CMK (cell line): ENCODE results near the gene HOGA1.
A peak's percentile ranks its signal among the peaks of the same experiment; 100 is the strongest.
"Not testable (repeated sequence)": the region's sequence is repeated elsewhere in the genome, so short reads cannot be mapped to it uniquely, and the experiment has no call there.

Experiments
- DNase-seq: peaks from one replicate; pipeline ENCODE4 v3.0.0-alpha.2; 2010; ENCODE audit warnings: low read depth

HOGA1 gene

DNA sequence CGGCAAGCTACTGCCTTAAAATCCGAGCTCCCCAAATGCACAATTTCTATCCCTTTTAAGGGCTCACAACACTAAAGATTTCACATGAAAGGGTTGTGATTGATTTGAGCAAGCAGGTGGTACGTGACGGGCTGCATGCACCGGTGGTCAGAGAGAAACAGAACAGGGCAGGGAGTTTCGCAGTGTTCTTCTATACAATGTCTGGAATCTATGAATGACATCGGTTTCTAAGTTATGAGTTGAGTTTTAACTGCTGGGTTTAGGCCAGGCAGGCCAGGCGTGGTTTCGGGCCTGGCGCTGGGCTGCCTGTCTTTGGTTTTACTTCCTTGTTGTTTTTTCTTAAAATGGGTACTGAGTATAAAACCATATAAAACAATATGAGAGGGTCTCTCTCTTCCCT is 28.6 kb upstream of the HOGA1 start:
- not testable (repeated sequence) for DNase-seq

DNA sequence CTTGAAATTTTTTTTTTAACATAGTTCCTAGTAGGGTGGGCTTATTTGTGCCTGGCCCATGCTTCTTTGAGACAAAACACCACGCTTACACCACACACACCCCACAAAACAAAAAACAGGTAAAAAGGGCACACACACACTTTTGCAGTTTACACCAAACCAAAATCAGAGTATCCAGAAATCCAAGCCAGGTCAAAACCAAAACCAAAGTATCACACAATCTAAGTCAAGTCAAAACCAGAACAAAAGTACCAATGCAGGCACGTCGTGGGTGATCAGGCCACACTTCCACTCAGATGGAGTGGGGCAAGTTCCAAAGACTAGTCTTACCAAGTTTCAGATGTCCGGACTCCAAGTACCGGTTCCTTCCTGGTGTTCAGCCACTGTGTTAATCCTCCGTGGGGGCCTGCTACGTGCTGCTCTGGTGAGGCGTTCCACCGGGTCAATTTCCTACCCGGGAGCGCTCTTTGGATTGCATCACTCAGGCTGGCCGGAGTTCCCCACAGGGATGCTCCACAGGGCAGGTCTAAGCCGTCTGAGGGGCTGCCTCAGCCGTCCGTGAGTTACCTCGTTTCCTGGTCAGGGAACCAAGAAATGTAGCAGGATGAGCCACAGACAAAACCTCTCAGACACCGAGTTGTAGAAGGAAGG is 23.3 kb upstream of the HOGA1 start:
- not testable (repeated sequence) for DNase-seq

DNA sequence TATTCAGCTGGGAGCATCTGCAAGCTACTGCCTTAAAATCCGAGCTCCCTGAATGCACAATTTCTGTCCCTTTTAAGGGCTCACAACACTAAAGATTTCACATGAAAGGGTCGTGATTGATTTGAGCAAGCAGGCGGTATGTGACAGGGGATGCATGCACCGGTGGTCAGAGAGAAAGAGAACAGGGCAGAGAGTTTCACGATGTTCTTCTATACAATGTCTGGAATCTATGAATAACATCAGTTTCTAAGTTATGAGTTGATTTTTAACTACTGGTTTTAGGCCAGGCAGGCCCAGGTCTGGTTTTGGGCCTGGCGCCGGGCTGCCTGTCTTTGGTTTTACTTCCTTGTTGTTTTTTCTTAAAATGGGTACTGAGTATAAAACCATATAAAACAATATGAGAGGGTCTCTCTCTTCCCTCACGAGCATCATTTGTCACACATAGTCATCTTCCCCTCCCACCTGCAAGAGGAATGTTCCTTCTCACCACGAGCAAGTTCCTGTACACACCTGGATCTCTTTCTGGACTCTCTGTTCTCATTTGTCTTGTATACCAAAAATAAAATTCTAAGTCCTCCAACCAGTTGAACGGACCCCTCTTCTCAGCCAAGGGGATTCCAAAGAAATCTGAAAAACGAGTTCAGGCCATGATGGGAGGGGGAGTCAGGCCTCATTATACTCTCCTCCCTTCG is 22.7 kb upstream of the HOGA1 start:
- DNase-seq, result not testable (repeated sequence)

DNA sequence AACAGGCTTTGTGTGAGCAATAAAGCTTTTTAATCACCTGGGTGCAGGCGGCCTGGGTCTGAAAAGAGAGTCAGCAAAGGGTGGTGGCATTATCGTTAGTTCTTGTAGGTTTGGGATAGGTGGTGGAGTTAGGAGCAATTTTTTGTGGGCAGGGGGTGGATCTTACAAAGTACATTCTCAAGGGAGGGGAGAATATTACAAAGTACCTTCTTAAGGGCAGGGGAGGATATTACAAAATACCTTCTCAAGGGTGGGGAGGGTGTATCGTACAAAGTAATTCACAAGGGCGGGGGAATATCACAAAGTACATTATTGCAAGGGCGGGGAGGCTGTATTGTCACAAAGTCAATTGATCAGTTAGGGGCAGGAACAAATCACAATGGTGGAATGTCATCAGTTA is 21.9 kb upstream of the HOGA1 start:
- DNase-seq, result not testable (repeated sequence)

DNA sequence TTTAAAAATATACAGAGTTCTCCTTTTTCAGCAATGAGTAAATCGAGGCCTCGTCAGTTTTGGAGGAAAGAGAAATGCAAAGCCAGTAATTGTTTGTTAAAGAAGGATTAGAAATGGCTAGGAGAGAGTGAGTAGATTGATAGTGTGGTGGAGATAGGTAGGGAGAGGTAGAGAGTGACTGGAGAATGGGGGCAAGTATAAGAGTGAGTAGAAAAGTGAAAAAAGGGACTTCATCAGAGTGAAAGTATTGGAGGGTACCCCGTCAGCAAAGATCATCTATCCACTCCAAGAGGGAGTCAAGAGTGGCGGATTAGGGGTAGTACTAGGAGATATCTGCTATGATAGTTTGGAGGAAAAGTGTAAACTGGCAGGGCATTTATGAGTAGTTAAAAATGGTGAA is 20.9 kb upstream of the HOGA1 start:
- no peak for DNase-seq

DNA sequence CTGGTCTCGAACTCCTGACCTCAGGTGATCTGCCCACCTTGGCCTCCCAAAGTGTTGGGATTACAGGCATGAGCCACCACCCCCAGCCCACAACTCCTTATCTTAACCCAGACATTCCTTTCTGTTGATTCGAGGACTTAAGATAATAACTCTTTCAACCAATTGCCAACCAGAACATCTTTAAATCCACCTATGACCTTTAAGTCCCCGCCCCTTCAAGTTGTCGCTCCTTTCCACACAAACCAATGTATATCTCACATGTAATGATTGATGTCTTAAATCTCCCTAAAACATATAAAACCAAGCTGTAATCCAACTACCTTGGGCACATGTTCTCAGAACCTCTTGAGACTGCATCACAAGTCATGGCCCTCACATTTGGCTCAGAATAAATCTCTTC is 19.4 kb upstream of the HOGA1 start:
- no peak for DNase-seq

DNA sequence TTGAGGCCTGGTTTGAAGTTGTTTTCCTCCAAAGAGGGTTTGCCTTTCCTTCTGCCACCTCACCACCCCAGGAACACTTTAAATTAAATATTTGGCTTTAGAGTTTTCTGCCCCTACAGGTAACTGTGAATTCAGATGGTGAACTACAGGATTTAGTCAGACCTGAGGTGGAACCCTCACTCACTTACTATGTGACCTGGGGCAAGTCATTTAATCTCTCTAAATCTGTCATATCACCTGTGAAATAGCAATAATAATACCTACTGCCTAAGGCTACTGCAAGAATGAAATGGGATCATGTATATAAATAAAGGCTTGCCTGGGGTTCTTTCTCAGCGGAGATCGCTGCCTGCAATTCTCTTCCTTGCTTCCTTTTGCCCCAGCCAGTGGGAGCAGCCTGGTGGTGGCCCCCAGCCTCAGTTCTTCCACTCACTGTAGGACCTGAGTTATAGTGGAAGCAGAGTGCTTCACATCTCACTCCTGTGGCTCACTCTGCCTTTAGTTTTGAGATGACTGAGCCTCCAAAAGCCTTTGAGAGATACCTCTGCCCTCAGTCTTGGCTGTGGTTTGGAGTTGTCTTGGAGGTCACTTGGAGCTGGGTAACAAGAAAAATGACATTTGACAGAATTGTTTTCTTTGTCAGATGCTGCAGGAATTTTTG is 17.7 kb upstream of the HOGA1 start:
- no peak for DNase-seq

DNA sequence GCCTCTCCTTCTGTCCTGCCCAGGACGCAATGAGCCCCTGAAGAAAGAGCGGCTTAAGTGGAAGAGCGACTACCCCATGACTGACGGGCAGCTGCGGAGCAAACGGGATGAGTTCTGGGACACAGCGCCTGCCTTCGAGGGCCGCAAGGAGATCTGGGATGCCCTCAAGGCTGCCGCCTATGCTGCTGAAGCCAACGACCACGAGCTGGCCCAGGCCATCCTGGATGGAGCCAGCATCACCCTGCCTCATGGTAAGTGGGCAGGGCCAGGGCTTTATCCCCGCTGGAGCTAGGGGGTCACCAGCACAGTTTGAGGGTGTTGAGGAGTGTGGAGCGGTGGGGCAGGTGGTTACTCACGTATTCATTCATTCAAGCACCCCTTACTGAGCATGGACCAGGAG is 16.3 kb upstream of the HOGA1 start:
- no peak for DNase-seq

DNA sequence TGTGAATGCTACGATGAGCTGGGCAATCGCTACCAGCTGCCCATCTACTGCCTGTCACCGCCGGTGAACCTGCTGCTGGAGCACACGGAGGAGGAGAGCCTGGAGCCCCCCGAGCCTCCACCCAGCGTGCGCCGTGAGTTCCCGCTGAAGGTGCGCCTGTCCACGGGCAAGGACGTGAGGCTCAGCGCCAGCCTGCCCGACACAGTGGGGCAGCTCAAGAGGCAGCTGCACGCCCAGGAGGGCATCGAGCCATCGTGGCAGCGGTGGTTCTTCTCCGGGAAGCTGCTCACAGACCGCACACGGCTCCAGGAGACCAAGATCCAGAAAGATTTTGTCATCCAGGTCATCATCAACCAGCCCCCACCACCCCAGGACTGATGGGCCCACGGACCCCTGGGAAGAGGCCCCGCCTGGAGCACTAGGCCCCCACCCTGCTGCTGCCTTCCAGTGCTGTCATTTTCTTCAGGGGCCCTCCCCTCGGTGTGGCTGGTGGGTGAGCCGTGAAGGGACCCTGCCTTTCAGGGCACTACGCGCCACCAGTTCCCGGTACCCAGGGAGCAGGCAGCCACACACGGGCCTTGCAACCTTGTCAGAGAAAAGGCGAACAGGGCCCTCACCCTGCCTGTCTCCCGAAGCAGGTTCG is 13.9 kb upstream of the HOGA1 start:
- DNase-seq, result no peak

DNA sequence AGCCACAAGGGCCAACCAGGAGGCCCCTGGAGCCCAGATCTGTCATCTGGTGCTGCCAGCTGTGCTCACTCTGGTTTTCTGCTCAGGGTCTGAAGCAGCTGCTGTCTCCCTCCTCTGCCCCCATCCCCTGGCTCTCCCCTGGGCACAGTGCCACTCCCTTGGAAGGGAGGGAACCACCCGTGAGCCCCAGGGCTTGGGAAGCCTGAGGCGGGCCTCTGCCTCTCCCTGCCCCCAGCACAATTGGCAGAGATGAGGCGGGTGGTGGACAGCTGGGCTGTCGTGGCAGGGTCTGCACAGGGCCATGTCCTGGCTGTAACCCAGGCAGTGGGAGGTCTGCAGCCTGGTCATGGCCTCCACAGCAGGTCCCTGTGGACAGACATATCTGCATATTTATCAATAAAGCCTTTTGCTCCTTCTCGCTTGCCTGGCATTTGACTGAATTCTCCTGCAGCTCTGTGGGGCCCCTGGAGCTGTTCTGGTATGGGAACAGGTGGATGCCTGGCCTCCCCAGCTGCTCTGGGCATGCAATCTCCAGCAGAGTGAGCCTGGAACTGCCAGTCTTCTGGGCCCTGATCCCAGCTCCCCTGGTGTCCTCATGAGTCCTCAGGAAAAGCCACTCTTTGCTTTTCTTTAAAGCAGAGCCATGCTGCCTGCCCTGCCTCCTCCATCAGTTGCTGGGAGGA is 13.3 kb upstream of the HOGA1 start:
- DNase-seq, result no peak

DNA sequence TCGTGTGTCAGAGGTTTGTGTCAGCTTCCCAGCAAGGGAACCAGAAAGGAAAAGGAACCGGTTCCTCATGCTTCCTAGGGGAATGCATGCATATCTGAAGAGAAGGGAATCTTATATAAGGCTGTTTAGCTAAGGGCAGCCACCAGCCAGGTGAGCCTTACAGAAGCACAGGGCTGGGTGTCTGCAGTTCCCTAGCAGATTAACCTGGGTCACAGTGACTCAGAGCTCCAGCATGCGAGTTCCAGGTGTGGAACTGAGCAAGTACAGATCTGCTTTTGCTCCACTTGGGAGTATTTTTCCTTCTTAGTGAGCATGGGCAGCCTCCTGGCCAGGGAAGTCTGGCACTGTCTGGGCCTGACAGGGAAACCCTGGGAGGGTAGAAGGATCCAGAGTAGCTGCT is 12.6 kb upstream of the HOGA1 start:
- DNase-seq, result no peak

DNA sequence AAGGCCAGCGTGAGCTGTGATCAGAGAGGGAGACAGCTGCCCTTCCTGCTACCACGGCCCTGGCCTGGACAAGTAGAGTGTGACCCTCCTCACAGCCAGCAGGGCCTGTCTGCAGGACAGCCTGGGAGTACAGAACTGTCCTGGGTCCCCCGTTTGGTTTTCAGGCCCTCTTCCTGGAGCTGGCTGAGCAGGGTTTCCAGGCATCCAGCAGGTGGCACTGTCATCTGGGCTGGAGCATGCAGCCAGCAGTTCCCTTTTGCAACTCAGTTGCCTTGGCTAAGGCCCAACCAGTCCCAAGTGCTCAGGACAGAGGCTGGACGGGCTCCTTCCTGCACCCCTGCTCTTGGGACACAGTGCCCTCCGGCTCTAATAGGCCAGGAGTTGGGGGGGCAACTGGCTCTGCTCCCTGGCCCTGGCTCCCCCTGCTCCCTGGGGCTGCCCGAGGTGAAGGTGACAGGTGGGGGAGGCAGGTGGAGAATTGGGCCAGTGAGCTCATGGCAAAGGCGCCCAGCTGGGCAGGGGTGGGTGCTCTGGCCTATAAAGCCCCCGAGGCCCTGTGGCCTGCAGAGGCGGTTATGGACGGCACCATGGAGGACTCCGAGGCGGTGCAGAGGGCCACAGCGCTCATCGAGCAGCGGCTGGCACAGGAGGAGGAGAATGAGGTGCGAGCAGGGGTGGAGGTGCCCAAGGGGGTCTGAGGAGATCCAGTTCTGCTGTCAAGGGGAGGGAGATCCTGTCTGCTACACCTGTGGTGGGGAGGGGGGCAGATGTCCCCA is 11.8 kb upstream of the HOGA1 start, which contains the start of gene ANKRD2:
ANKRD2 (plus strand) TSS at position 566 of the 776 bp plus-strand sequence; CDS start at position 576, 10 bp downstream.
- DNase-seq, result peak; percentile 60

DNA sequence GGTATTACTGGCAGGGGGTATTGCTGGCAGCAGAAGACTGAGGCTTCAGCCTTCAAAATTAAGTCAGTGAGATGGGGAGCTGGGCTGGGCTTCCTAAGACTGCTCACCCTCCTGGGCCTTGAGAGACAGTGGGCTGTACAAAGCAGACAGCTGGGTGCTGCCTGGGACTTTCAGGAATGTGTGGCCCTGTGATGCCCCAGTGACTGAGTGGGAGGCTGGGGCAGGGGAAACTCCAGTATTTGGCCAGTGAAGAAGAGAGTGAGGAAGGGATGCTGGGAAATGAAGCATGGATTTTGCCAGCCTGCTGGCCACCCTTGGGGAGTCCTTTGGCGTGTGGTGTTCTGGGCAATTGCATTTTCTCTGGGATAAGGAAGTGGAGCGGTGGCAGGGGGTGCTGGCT is 11.2 kb upstream of the HOGA1 start:
- no peak for DNase-seq

DNA sequence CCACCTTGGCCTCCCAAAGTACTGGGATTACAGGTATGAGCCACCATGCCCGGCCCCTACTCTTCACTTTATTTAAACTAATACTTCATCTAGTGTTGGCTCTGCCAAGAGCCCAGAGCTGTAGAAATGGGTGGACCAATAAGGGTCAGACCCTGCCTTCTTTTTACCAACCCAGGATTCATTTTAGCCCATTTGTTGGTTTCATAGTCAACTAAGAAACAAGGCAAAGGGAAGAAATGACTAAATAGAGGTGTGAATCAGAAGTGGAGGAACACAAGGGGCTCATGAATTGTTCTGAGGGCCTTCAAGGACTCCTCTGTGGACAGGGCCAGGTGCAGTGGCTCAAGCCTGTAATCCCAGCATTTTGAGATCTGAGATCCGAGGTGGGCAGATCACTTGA is 10.5 kb upstream of the HOGA1 start:
- DNase-seq, result no peak

DNA sequence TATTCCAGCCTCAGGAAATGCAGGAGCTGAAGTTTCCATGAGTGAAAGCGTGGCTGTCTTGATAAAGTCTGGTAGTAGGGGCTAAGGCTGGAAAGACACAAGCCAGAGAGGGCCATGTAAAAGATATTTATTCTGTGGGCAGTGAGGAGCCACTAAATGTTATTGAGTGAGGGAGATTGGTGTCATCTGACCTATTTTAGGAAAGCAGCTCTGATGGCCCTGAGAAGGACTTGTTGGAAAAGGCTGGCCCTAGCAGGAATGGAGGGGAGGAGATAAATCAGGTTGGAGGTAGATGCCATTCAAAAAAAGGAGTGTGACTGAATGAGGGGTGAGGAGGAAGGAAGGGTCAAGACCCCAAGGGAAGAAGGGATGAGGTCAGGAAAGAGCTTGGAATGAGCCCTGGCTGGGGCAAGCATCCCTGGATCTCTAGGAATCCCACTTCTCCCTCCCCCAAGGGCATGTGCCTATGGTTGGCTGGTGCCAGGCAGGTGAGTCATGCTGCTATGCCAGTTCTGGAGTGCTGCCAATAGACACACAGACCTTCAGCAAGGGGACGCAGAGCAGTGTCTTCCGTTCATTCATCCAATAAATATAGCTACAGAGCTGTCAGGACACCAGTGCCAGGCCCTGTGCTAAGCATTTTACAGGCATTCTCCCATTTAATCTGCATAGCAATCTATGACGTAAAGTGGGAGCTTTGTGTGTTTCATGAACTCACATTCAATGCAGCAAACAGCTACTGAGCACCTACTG is 9.6 kb upstream of the HOGA1 start:
- no peak for DNase-seq

DNA sequence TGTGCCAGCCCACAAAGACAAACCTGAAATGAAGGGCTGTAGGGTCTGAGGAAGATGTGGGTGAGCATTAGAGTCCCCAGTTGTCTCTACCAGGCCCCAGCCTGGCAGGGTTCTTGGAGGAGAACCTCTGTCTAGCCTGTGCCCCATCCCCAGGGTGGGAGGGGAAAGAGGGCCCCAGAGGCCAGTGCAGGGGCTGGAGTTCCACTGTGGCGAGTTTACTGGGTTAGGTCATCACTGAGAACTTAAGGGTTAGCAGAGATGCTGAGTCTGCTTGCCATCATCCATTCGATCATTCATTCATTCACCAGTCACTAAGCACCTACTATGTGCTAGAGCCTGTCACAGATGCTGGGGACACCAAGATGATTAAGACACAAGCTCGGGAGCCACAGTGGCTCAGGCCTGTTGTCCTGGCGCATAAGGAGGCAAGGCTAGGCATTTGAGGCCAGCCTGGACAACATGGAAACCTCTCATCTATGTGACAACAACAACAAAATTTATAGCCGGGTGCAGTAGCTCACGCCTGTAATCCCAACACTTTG is 9.0 kb upstream of the HOGA1 start:
- DNase-seq, result no peak

DNA sequence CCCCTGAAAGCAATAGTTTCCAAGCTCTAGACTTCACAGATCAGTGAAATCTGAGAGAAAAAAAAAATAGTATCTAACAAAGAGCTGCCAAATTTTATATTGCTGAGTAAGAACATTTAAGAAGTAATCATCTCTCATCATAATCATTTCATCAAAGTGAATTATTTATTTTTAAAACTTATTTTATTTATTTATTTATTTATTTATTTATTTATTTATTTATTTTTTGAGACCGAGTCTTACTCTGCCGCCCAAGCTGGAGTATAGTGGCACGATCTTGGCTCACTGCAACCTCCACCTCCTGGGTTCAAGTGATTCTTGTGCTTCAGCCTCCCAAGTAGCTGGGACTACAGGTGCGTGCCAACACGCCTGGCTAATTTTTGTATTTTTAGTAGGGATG is 7.7 kb upstream of the HOGA1 start:
- DNase-seq, result not testable (repeated sequence)

DNA sequence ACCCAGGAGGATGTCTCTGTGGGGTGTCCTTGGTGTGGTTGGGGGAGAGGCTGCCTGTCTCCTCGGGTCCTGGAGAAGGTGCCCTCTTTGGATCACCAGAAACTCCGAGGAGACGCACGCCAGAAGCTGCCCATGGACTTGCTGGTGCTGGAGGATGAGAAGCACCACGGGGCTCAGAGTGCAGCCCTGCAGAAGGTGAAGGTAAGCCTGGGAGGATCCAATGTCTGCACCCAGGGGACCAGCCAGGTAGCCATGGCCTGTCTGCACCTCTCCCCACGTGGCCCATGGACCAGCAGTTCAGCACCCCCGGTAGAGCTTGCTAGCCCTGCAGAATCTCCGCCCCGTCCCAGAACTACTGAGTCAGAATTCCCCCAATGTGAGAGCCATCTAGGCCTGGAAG is 6.5 kb upstream of the HOGA1 start:
- no peak for DNase-seq

DNA sequence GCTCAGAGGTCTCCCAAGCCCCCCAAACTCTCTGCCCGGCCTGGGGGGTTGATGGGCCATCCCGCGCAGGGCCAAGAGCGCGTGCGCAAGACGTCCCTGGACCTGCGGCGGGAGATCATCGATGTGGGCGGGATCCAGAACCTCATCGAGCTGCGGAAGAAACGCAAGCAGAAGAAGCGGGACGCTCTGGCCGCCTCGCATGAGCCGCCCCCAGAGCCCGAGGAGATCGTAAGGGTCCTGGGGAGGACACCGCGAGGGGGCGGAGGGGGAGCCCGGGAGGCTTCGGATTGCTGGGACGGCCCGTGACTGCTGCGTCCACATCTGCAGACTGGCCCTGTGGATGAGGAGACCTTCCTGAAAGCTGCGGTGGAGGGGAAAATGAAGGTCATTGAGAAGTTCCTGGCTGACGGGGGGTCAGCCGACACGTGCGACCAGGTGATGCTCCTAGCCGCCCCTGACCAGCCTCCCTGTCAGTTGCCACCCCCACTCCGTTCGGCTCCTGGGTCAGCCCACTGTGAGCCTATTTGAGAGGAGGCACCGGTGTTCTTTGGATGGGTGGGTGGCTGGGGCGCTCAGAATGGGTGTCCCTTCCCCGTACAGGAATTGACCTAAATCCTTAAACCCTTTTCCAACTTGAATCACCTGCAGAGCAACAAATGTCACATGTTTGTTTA is 5.9 kb upstream of the HOGA1 start:
- no peak for DNase-seq
